ENCODE data around the gene EPM2A. TPM values are rescaled to one million over a fixed set of nuclear protein-coding genes. Genes with fewer than 3 reads are reported as not detected.

Gene EPM2A
- total RNA-seq, 1 donor from 2014 or later: 9.6 TPM

DNA sequence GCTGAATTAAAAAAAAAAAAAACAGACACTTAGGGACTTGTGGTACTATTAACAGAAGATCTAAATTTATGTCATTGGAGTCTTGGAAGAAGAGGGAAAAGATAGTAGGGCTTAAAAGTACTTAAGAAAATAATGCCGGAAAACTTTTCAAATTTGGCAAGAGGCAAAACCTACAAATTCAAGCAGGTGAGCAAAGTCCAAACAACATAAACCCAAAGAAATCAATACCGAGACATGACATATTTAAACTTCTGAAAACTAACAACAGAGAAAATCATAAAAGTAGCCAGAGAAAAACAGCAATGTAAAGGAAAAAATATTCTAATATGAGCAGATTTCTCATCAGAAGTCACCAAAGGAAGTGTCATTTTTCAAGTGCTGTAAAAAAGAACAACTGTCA lies 44.4 kb downstream of the EPM2A start:
- no peak overlapping the region for H3K4me2 ChIP-seq
- Mint-ChIP-seq H3K9me3 (peaks cover 12% of the 10 kb centered on the region), H3K27ac (no peak overlapping the region)

GRCh38 chr6:145689529-145689928 lies 45.8 kb downstream of the EPM2A start:
- Mint-ChIP-seq H3K27ac (no peak overlapping the region), H3K4me3 (no peak overlapping the region), H3K36me3 (no peaks in the 10 kb centered on the region), H3K27me3 (ENCODE audit: insufficient read depth, low read depth) (no peaks in the 10 kb centered on the region), H3K9me3 (peaks cover 12% of the 10 kb centered on the region), H3K4me1 (peaks cover 9% of the 10 kb centered on the region)
- H3K9me3 ChIP-seq (ENCODE audit: low read depth): no peaks in the 10 kb centered on the region
- no peak overlapping the region for H3K27ac ChIP-seq
- no peak overlapping the region for H3K4me3 ChIP-seq
- H3K36me3 ChIP-seq: no peaks in the 10 kb centered on the region
- no peaks in the 10 kb centered on the region for H4K20me1 ChIP-seq (ENCODE audit: low read depth)
- DNase-seq (ENCODE audit: low spot score): no peak
- no peaks in the 10 kb centered on the region for H3K27me3 ChIP-seq
- no peak overlapping the region for H2AFZ ChIP-seq (replicated peaks)
- H3K9ac ChIP-seq: no peak overlapping the region
- TF ChIP-seq EZH2 (IDR thresholded peaks at IDR 0.05): no peak
- no peak for TF ChIP-seq EZH2phosphoT487 (IDR thresholded peaks at IDR 0.05)
- no peak for TF ChIP-seq CTCF (IDR thresholded peaks at IDR 0.05)
- no peaks in the 10 kb centered on the region for H3F3A ChIP-seq (ENCODE audit: low read depth)
- H3K79me2 ChIP-seq (ENCODE audit: low read depth): no peaks in the 10 kb centered on the region
- peaks cover 15% of the 10 kb centered on the region for H3K4me1 ChIP-seq
- H3K4me2 ChIP-seq: no peak overlapping the region

More for the DNA sequence above, 44.4 kb downstream of the EPM2A start:
- no peaks in the 10 kb centered on the region for H3K36me3 ChIP-seq
- H3K4me1 ChIP-seq: peaks cover 15% of the 10 kb centered on the region
- H3K4me3 Mint-ChIP-seq: no peak overlapping the region
- H3K27me3 ChIP-seq: no peaks in the 10 kb centered on the region
- H3K27ac ChIP-seq: no peak overlapping the region
- H4K20me1 ChIP-seq (ENCODE audit: low read depth): no peaks in the 10 kb centered on the region
- no peaks in the 10 kb centered on the region for H3K27me3 Mint-ChIP-seq (ENCODE audit: insufficient read depth, low read depth)
- H3K9ac ChIP-seq: no peak overlapping the region
- TF ChIP-seq CTCF (IDR thresholded peaks at IDR 0.05) (no peak), EZH2 (IDR thresholded peaks at IDR 0.05) (no peak)
- H3K79me2 ChIP-seq (ENCODE audit: low read depth): no peaks in the 10 kb centered on the region
- no peaks in the 10 kb centered on the region for H3K36me3 Mint-ChIP-seq
- H2AFZ ChIP-seq (replicated peaks): no peak overlapping the region
- H3K4me3 ChIP-seq: no peak overlapping the region
- H3F3A ChIP-seq (ENCODE audit: low read depth): no peaks in the 10 kb centered on the region
- H3K9me3 ChIP-seq (ENCODE audit: low read depth): no peaks in the 10 kb centered on the region
- no peak for DNase-seq (ENCODE audit: low spot score)
- peaks cover 9% of the 10 kb centered on the region for H3K4me1 Mint-ChIP-seq

DNA sequence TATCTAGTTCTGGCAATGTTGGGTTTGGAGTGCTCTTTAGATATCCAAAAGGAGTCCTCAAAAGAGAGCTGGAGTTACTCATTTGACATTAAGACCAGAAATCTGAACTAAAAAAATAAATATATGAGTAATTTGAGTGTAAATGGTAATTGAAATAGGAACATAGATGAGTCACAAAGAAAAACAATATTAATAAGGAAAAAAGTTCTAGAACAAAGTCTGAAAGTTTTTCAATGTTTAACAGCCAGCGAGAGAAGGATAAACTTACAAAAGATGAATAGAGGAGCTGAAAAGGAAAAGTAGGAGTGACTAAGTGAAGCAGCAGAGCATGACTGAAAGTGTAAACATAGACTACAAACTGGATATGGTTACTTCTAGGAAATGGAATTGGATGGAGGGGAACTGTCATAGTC lies 46.8 kb downstream of the EPM2A start:
- Mint-ChIP-seq H3K4me1 (peaks cover 9% of the 10 kb centered on the region), H3K27ac (no peak overlapping the region), H3K9me3 (peaks cover 12% of the 10 kb centered on the region), H3K27me3 (ENCODE audit: insufficient read depth, low read depth) (no peaks in the 10 kb centered on the region), H3K36me3 (no peaks in the 10 kb centered on the region), H3K4me3 (no peak overlapping the region)
- Histone ChIP-seq H3K27ac (no peak overlapping the region), H3K36me3 (no peaks in the 10 kb centered on the region), H3K79me2 (ENCODE audit: low read depth) (no peaks in the 10 kb centered on the region), H3K27me3 (no peaks in the 10 kb centered on the region), H3K4me2 (peak overlapping the region; percentile 36), H3K9ac (no peak overlapping the region), H3F3A (ENCODE audit: low read depth) (no peaks in the 10 kb centered on the region), H3K9me3 (ENCODE audit: low read depth) (no peaks in the 10 kb centered on the region), H2AFZ (replicated peaks) (no peak overlapping the region), H3K4me1 (peaks cover 15% of the 10 kb centered on the region), H4K20me1 (ENCODE audit: low read depth) (no peaks in the 10 kb centered on the region), H3K4me3 (no peak overlapping the region)
- no peak for DNase-seq (ENCODE audit: low spot score)
- TF ChIP-seq EZH2phosphoT487 (IDR thresholded peaks at IDR 0.05) (no peak), EZH2 (IDR thresholded peaks at IDR 0.05) (no peak), CTCF (IDR thresholded peaks at IDR 0.05) (no peak)
